Measurements from ENCODE around the gene MYO1E.
"Not testable (repeated sequence)": the region's sequence is repeated elsewhere in the genome, so short reads cannot be mapped to it uniquely, and the experiment has no call there.

The MYO1E gene

DNA sequence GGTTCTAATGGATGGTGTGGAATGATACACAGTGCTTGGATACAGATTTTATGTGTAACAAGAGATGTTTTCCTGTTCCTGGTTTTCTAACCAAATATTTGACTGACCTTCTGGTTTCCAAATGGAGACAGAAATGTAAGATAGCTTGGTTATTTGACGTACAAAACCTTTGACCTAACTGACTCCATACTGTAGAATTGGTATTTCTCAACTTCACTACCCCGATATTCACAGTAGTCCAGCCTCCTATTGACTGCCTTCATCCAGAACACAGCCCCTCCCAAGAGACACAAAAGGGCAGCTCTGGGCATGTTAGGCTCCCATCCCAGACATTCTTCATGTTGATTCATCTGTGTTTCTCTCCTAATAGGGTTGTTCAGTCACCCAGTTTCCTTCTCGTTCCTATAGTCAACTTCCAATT, 33.4 kb downstream of the MYO1E start:
- H3K27ac ChIP-seq: no peak overlapping the region
- no peak for TF ChIP-seq EZH2 (IDR thresholded peaks at IDR 0.05)
- TF ChIP-seq FOXP2 (optimal IDR thresholded peaks at IDR 0.05; ENCODE audit: control extremely low read depth, extremely low read length, insufficient read depth): no peak
- no peak for TF ChIP-seq POLR2AphosphoS5 (IDR thresholded peaks at IDR 0.05; ENCODE audit: borderline replicate concordance, low read depth, low read length)

GRCh38 chr15:59338414-59338813, 34.3 kb downstream of the MYO1E start:
- no peak for DNase-seq (ENCODE audit: low read depth, low spot score)
- Histone ChIP-seq H3K27ac (no peak overlapping the region), H3K9me3 (ENCODE audit: low read depth, low read length) (no peaks in the 10 kb centered on the region), H3K9ac (ENCODE audit: insufficient read length) (no peak overlapping the region), H3K36me3 (ENCODE audit: insufficient read depth, low read length) (no peaks in the 10 kb centered on the region), H3K4me3 (no peak overlapping the region)
- TF ChIP-seq FOXP2 (optimal IDR thresholded peaks at IDR 0.05; ENCODE audit: control extremely low read depth, extremely low read length, insufficient read depth) (no peak), EZH2 (IDR thresholded peaks at IDR 0.05) (no peak)

More for the DNA sequence above, 33.4 kb downstream of the MYO1E start:
- no peak overlapping the region for H3K4me3 ChIP-seq
- H3K36me3 ChIP-seq (ENCODE audit: insufficient read depth, low read length): no peaks in the 10 kb centered on the region
- no peak for DNase-seq (ENCODE audit: low read depth, low spot score)
- no peak overlapping the region for H3K9ac ChIP-seq (ENCODE audit: insufficient read length)
- no peaks in the 10 kb centered on the region for H3K9me3 ChIP-seq (ENCODE audit: low read depth, low read length)

- not testable (repeated sequence) for DNase-seq (ENCODE audit: low read depth, low spot score); H3K27ac ChIP-seq; H3K4me3 ChIP-seq; H3K36me3 ChIP-seq (ENCODE audit: insufficient read depth, low read length); H3K9ac ChIP-seq (ENCODE audit: insufficient read length); H3K9me3 ChIP-seq (ENCODE audit: low read depth, low read length)
Observed at GRCh38 chr15:59336725-59337124, 35.9 kb downstream of the MYO1E start.

GRCh38 chr15:59335207-59335786, 37.4 kb downstream of the MYO1E start:
- TF ChIP-seq EZH2 (IDR thresholded peaks at IDR 0.05) (no peak), POLR2AphosphoS5 (IDR thresholded peaks at IDR 0.05; ENCODE audit: borderline replicate concordance, low read depth, low read length) (no peak), FOXP2 (optimal IDR thresholded peaks at IDR 0.05; ENCODE audit: control extremely low read depth, extremely low read length, insufficient read depth) (no peak)
- Histone ChIP-seq H3K4me3 (no peak overlapping the region), H3K36me3 (ENCODE audit: insufficient read depth, low read length) (no peaks in the 10 kb centered on the region), H3K9me3 (ENCODE audit: low read depth, low read length) (no peaks in the 10 kb centered on the region), H3K27ac (no peak overlapping the region), H3K9ac (ENCODE audit: insufficient read length) (no peak overlapping the region)
- no peak for DNase-seq (ENCODE audit: low read depth, low spot score)

GRCh38 chr15:59334076-59334415, 38.6 kb downstream of the MYO1E start:
- Histone ChIP-seq H3K36me3 (ENCODE audit: insufficient read depth, low read length) (no peaks in the 10 kb centered on the region), H3K4me3 (no peak overlapping the region), H3K9ac (ENCODE audit: insufficient read length) (no peak overlapping the region), H3K9me3 (ENCODE audit: low read depth, low read length) (no peaks in the 10 kb centered on the region), H3K27ac (no peak overlapping the region)
- TF ChIP-seq POLR2AphosphoS5 (IDR thresholded peaks at IDR 0.05; ENCODE audit: borderline replicate concordance, low read depth, low read length): no peak
- TF ChIP-seq EZH2 (IDR thresholded peaks at IDR 0.05): no peak
- TF ChIP-seq FOXP2 (optimal IDR thresholded peaks at IDR 0.05; ENCODE audit: control extremely low read depth, extremely low read length, insufficient read depth): no peak
- DNase-seq (ENCODE audit: low read depth, low spot score): no peak

- TF ChIP-seq FOXP2 (optimal IDR thresholded peaks at IDR 0.05; ENCODE audit: control extremely low read depth, extremely low read length, insufficient read depth): no peak
- TF ChIP-seq EZH2 (IDR thresholded peaks at IDR 0.05): no peak
- no peak for TF ChIP-seq POLR2AphosphoS5 (IDR thresholded peaks at IDR 0.05; ENCODE audit: borderline replicate concordance, low read depth, low read length)
- no peak for DNase-seq (ENCODE audit: low read depth, low spot score)
- no peak overlapping the region for H3K9ac ChIP-seq (ENCODE audit: insufficient read length)
- H3K9me3 ChIP-seq (ENCODE audit: low read depth, low read length): no peaks in the 10 kb centered on the region
- H3K36me3 ChIP-seq (ENCODE audit: insufficient read depth, low read length): no peaks in the 10 kb centered on the region
- H3K4me3 ChIP-seq: no peak overlapping the region
- no peak overlapping the region for H3K27ac ChIP-seq
Observed at GRCh38 chr15:59333401-59334075, 39.1 kb downstream of the MYO1E start.

- TF ChIP-seq FOXP2 (optimal IDR thresholded peaks at IDR 0.05; ENCODE audit: control extremely low read depth, extremely low read length, insufficient read depth) (no peak), POLR2AphosphoS5 (IDR thresholded peaks at IDR 0.05; ENCODE audit: borderline replicate concordance, low read depth, low read length) (no peak), EZH2 (IDR thresholded peaks at IDR 0.05) (no peak)
- Histone ChIP-seq H3K36me3 (ENCODE audit: insufficient read depth, low read length) (no peaks in the 10 kb centered on the region), H3K9ac (ENCODE audit: insufficient read length) (no peak overlapping the region), H3K4me3 (no peak overlapping the region), H3K27ac (no peak overlapping the region), H3K9me3 (ENCODE audit: low read depth, low read length) (no peaks in the 10 kb centered on the region)
- no peak for DNase-seq (ENCODE audit: low read depth, low spot score)
Observed at GRCh38 chr15:59332009-59332408, 40.7 kb downstream of the MYO1E start.

DNA sequence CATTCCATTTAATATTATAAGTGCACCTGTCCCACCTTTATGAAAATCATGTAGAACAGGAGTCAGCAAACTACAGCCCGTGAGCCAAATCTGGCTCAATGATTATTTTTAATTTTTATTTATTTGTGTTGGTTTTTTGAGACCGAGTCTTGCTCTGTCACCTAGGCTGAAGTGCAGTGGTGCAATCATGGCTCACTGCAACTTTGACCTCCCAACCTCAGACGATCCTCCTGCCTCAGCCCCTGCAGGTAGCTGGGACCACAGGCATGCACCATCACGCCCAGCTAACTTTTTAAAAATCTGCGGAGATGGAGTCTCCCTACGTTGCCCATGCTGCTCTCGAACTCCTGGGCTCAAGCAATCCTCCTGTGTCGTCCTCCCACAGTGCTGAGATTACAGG, 42.0 kb downstream of the MYO1E start:
- Histone ChIP-seq H3K9me3 (ENCODE audit: low read depth, low read length) (no peaks in the 10 kb centered on the region), H3K36me3 (ENCODE audit: insufficient read depth, low read length) (no peaks in the 10 kb centered on the region), H3K27ac (no peak overlapping the region), H3K4me3 (no peak overlapping the region), H3K9ac (ENCODE audit: insufficient read length) (no peak overlapping the region)
- TF ChIP-seq EZH2 (IDR thresholded peaks at IDR 0.05) (no peak), FOXP2 (optimal IDR thresholded peaks at IDR 0.05; ENCODE audit: control extremely low read depth, extremely low read length, insufficient read depth) (no peak), POLR2AphosphoS5 (IDR thresholded peaks at IDR 0.05; ENCODE audit: borderline replicate concordance, low read depth, low read length) (no peak)
- DNase-seq (ENCODE audit: low read depth, low spot score): no peak
